ENCODE data around the gene G0S2.

Gene G0S2

GRCh38 chr1:209652121-209652735 lies 23.0 kb upstream of the G0S2 start, which contains the start of gene LAMB3:
LAMB3 (minus strand) TSS chr1:209652425; CDS start chr1:209650944, 1,481 bp downstream.
- H3K9me3 ChIP-seq (ENCODE audit: control insufficient read depth, insufficient read depth, low read length) = no peaks in the 10 kb centered on the region
- H3K4me2 ChIP-seq (ENCODE audit: low read length) = no peak within 1 kb of the TSS
- no peaks in the 10 kb centered on the region for H3K27me3 ChIP-seq (ENCODE audit: control insufficient read depth, low read length)
- no peak within 1 kb of the TSS for H3K4me3 ChIP-seq (ENCODE audit: low read length)
- no peak within 1 kb of the TSS for H3K27ac ChIP-seq (ENCODE audit: low read depth, low read length)
- TF ChIP-seq CTCF (IDR thresholded peaks at IDR 0.05; ENCODE audit: low read depth, low read length, poor library complexity, severe bottlenecking) (no peak), EZH2phosphoT487 (IDR thresholded peaks at IDR 0.05; ENCODE audit: borderline replicate concordance, low read length) (no peak)
- no peaks in the 10 kb centered on the region for H4K20me1 ChIP-seq (ENCODE audit: control insufficient read depth, insufficient read depth, low read depth, low read length)
- no peaks in the 10 kb centered on the region for H3K36me3 ChIP-seq (ENCODE audit: control insufficient read depth, low read length)
- H3F3A ChIP-seq (ENCODE audit: control insufficient read depth, insufficient read depth) = no peaks in the 10 kb centered on the region
- H3K79me2 ChIP-seq (ENCODE audit: control insufficient read depth, low read length) = no peaks in the 10 kb centered on the region
- no peaks in the 10 kb centered on the region for H3K4me1 ChIP-seq (ENCODE audit: control insufficient read depth, low read length)
- no peaks in the 10 kb centered on the region for H3K9me2 ChIP-seq (replicated peaks; ENCODE audit: control insufficient read depth, low read length)

- Histone ChIP-seq H3K36me3 (ENCODE audit: control insufficient read depth, low read length) (no peaks in the 10 kb centered on the region), H3K4me2 (ENCODE audit: low read length) (no peak overlapping the region), H3K9me2 (replicated peaks; ENCODE audit: control insufficient read depth, low read length) (no peaks in the 10 kb centered on the region), H3K4me3 (ENCODE audit: low read length) (no peak overlapping the region), H3K4me1 (ENCODE audit: control insufficient read depth, low read length) (no peaks in the 10 kb centered on the region), H3K9me3 (ENCODE audit: control insufficient read depth, insufficient read depth, low read length) (no peaks in the 10 kb centered on the region), H3K27ac (ENCODE audit: low read depth, low read length) (no peak overlapping the region), H3F3A (ENCODE audit: control insufficient read depth, insufficient read depth) (no peaks in the 10 kb centered on the region), H3K27me3 (ENCODE audit: control insufficient read depth, low read length) (no peaks in the 10 kb centered on the region), H3K79me2 (ENCODE audit: control insufficient read depth, low read length) (no peaks in the 10 kb centered on the region), H4K20me1 (ENCODE audit: control insufficient read depth, insufficient read depth, low read depth, low read length) (no peaks in the 10 kb centered on the region)
- TF ChIP-seq CTCF (IDR thresholded peaks at IDR 0.05; ENCODE audit: low read depth, low read length, poor library complexity, severe bottlenecking) (no peak), EZH2phosphoT487 (IDR thresholded peaks at IDR 0.05; ENCODE audit: borderline replicate concordance, low read length) (no peak)
These were observed 22.3 kb upstream of the G0S2 start for GRCh38 chr1:209652873-209653401.

GRCh38 chr1:209653915-209654351 lies 21.3 kb upstream of the G0S2 start:
- Histone ChIP-seq H3K9me2 (replicated peaks; ENCODE audit: control insufficient read depth, low read length) (no peaks in the 10 kb centered on the region), H3K9me3 (ENCODE audit: control insufficient read depth, insufficient read depth, low read length) (no peaks in the 10 kb centered on the region), H3K27me3 (ENCODE audit: control insufficient read depth, low read length) (no peaks in the 10 kb centered on the region), H3K36me3 (ENCODE audit: control insufficient read depth, low read length) (no peaks in the 10 kb centered on the region), H3K4me2 (ENCODE audit: low read length) (no peak overlapping the region), H3K27ac (ENCODE audit: low read depth, low read length) (no peak overlapping the region), H3K79me2 (ENCODE audit: control insufficient read depth, low read length) (no peaks in the 10 kb centered on the region), H3K4me3 (ENCODE audit: low read length) (no peak overlapping the region), H3F3A (ENCODE audit: control insufficient read depth, insufficient read depth) (no peaks in the 10 kb centered on the region), H4K20me1 (ENCODE audit: control insufficient read depth, insufficient read depth, low read depth, low read length) (no peaks in the 10 kb centered on the region), H3K4me1 (ENCODE audit: control insufficient read depth, low read length) (no peaks in the 10 kb centered on the region)
- TF ChIP-seq CTCF (IDR thresholded peaks at IDR 0.05; ENCODE audit: low read depth, low read length, poor library complexity, severe bottlenecking) (no peak), EZH2phosphoT487 (IDR thresholded peaks at IDR 0.05; ENCODE audit: borderline replicate concordance, low read length) (no peak)
